HPDE6-E6E7 (cell line): ENCODE measurements around the gene ARRB1.

ENCODE experiments used
- DNase-seq: peaks from one replicate; pipeline ENCODE4 v3.0.0; 2011; ENCODE audit warnings: missing footprints; ENCODE audit errors: extremely low spot score

Gene ARRB1

DNA sequence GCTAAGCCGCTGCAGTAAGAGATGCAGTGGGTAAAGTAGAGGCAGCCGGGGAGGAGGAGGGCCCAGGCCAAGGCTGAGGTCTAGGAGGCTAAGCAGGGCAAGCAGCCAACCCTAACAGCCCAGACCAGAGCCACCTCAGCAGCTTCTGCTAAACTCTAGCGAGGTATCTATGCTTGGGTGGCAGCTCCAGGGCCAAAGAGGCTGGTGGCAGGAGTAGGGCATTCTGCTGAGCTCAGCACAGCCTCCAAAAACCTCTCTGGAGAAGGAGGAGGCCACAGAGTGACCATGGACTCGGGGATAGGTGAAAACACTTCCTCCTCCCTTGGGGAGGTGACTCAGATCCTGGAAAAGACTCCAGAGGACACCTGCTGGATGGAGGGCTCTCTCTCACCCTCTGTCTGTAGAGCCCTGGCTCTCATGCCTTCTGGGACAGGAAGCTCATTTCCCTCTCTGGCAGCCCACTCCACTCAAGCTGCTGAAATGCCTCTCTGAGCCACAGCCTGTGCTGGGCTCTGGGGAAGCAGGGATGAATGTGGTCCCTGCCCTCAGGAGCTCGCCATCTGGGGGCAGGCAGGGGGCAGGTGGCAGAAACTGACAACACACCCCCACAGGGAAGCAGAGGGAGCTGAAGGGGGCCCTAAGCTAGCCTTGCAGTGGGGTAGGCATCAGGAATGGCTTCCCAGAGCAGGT, 127.4 kb downstream of the ARRB1 start:
- no peak for DNase-seq

DNA sequence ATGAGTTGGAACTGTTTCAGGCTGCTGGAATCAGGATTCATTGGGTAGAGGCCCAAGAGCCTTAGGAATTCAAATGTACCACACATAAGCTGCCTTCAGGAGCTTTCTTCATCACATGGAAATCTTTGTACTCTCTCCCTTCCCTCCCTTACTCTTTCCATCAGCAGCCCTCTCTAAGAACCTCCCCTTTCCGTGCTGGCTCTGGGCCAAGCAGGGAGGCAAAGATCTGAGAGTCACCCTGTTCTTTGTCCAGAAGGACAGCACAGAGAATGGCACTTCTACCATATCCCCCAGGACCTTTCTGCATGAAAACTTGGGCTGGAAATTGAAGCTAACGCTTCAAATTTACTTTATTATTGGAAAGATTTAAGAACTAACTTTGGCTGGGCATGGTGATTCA, 131.6 kb downstream of the ARRB1 start:
- DNase-seq = no peak

DNA sequence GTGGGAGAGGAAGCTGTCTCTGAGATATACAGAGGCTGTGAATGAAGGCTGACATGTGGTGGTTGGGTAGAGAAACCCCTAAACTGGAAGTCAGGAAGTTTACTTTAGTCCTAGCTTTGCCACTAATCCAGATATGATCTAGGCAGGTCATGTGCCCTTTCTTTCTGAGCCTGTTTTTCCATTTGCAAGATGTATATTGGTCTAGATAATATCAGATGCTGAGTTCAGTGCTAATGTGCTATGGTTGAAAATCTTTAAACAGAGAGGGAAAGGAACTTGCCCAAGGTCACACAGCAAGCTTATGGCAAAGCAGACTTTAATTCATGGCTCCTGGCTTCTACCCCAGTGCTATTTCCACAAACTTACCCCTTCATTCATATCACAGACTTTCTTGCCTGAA, 136.6 kb downstream of the ARRB1 start:
- DNase-seq = no peak

DNA sequence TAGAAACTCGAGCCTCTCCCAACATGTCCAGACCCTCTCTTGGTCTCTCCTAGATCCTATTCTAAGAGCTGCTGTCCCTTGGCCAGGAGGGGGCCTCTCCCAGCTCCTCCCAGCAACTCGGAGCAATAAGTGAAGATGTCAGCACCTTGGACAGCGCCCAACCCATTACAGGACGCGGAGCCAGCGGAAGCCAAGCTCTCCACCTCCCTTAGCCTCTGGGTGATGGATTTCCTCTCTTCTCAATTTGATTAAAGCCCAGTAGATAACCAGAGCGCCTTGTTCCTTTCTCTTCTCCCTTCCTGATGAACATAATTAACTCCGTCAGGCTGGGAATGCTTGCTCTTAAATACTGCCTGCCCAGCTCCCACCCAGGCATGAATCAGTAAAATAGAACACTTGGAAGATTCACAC, 137.0 kb downstream of the ARRB1 start:
- DNase-seq = peak; percentile 69
